Measurements from ENCODE around the gene ETV4.

ETV4 gene

DNA sequence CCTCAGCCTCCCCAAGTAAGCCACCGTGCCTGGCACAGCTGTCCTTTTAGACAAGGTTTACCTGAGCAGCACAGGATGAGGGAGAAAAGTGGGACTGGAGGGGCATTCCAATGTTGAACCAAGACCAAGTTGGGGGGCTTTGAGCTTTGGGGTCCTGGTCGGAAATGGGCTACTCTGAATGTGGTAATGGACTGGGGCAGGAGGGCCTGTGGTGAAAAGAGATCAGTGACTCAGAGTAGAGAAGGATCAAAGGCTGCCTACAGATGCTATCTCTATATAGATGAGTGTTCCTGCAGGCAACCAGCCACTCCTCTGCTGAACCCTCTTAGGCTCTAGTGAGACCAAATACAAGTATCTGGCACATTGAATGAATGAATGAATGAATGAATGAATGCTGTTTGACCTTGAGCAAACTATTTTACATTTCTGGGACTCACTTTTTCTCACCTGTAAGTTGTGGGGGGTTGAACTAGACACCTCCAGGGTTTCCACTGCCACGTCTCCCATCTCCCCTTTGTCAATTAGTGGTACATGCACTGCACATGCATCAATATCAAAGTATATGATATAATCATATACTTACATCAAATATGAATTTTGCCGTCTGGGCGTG, 26.3 kb upstream of the ETV4 start:
- no peak for DNase-seq

DNA sequence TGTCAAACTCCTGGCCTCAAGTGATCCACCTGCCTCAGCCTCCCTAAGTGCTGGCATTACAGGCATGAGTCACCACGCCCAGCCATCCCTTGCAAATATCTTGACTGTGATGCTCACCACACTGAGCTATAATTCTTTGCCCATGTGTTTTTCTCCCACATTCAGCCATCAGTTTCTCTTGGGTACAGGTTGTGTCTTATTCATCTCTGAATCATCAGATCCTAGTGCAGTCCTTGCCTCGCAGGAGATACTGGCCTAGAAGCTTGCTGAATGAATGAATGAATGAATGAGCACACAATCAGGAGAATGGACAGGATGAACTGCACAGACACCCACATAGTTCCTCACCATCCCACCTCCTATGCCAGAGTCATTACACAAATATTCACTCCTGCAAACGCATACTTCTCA, 24.4 kb upstream of the ETV4 start:
- DNase-seq: no peak

DNA sequence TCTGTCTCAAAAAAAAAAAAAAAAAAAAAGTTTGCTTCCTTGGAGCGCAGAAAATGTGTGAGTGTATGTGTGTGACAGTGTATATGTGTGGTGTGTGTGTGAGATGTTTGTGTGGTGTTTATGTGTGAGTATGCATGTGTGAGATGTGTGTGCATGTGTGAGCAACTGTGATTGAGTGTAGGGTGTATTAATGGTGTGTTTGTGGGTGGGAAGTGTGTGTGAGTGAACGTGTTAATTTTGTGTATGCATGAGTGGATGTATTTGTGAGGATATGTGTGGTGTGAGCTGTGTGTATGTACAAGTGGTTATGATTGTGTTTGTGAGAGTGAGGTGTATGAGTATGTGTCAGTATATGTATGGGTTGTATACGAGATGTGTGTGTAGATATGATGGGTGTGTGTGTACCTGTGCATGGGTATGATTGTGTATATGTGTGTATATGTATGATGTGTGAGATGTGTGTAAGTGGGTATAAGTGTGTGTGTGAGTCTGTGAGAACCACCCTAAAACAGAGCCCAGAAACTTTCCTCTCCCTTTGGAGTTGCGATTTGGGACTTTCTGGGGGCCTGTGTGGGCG, 22.5 kb upstream of the ETV4 start:
- DNase-seq: no peak

DNA sequence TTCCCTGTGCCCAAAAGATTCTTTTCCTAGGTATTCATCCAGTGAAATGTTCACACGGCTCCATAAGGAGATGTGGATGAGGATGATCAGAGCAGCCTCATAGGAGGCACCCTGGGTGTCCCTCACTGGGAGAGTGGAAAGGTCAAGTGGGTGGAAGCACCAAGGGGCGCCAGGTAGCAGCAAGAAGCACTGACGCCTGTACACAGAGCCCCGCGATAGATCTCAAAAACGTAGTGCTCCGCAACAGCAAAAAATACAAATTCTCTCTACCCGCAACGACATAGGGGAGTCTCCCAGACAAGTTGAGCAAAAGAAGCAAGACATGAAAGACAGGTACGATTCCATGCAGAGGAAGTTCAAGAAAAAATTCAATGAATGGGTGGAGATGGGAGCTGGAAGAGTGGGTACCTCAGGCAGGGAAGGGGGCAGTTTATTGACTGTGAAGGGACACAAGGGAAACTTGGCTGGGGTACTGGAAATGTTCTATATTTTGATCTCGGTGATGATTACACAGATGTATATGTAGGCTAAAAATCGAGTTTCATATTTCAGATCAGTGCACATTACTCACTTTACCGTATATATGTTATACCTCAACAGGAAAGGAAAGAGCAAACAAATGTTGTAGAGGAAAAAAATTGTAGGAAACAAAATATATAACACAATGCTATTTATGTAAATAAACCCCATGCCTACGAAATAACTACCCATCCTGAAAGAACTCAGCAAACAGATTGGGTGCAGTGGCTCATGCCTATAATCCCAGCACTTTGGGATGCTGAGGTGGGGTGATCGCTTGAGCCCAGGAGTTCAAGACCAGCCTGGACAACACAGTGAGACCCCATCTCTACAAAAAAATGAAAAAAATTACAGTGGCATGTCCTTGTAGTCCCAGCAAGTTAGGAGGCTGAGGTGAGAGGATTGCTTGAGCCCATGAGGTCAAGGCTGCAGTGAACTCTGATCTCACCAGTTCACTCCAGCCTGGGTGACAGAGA, 17.8 kb upstream of the ETV4 start:
- no peak for DNase-seq

DNA sequence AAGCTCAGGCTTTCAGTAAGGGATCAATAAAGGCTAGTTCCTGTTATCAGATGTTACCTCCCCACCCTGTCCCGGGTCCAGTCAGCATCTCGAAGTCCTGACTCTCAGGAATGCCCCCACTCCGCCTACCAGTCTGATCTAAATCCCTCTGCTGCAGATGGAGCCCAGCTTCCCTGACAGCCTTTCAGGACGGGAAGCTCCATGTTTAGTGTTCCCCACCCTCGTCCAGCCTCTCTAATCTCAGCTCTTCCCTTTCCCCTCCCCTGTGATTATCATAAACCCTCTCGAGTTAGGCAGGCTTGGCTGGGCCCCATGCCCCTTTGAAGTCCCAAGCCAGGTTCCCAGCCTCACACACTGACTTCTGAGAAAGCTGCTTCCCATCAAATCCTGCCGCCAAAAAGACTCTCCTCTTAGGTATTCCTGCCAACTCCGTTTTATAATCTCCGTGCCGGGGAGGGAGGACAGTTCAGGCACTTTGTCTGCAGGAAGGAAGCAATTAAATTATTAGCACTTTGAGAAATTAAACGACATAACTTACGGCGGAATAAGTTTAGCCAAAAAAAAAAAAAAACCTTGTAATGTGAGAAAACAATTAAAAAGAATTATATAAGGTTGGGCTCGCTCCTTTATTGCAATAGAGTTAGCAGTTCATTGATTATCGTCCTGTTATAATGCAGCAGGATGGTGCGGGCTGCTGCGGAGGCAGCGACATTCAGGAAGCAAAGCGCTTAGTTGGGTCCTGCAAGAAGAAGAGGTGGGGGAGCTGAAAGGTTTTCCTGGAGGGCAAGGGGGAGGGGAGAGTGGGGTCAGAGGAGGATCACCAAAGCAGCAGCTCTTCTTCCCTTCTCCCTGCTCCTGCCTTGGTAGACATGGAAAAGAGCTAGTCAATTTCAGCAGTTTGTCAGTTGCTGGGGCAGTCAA, 16.8 kb upstream of the ETV4 start:
- no peak for DNase-seq

DNA sequence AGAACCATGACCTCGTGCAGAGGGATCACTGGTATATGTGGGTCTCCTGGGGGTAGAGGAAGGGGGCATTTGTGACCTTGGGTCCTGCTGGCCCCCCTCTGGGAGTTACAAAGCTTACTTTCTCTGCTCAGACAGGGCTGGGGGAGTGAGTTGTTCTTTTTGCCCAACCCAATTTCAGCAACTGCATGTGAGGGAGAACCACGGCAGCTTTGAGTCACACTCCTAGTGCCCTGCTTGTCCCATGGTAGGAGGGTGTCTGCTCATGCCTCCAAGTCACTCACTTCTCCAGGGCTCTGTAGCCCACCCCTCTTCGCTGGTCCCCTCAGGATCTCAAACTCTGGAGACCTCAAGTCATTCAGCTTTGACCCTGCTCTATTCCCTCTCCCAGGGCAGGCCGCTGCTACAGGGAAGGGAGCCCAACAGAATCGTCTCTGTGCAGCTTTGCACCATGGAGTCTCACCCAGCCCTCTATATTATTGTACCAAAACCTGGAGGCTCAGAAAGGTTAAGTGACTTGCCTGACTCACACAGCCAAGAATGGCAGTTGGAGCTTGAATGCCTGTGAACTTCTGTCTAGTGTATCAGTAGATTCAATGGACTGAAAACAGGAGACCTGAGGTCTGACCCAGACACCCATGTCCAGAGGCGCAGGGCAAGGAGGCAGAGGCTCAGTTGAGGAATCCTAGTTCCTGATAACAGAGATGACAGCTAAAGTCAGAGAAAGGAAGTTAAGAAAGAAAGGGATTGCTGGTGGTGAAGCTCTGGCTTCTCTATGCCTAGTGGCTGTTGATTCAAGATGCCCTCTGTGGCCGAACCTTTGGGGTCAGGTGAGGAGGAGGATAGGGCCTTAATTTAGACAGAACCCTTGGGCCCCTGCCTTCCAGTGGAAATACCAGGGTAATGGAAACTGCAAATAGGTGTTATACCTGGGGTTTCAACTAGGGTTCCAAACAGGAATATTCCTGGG, 14.6 kb upstream of the ETV4 start:
- no peak for DNase-seq

DNA sequence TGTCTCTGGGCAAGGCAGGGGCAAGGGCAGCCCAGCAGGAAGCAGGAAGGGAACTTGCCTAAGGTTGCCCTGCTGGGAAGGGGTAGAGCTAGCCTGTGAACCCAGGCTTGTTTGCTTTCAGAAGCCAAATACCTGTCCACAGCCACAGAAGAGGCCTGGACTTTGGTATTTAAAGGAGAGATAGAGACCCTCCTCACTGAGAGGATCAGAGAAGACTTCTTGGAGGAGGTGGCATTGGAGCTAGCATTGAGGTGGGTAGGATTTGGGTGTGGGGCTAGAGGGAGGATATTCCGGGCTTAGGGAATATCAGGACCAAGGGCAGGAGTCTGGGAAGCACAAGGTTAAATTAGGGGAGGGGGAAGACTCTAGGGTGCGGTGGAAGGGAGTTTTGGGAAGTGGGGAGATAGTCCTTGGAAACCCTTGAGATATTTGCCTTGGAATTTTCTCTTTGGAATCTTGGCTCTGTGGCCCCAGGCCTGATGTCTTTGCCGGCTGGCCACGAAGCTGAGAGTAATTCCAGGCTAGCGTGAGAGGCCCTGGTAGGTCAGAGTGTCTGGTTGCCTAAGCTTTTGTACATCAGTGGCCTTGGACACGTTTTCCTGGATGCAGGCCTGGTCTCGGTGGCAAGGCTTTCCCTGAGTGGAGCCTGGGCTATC, 13.1 kb upstream of the ETV4 start:
- no peak for DNase-seq

DNA sequence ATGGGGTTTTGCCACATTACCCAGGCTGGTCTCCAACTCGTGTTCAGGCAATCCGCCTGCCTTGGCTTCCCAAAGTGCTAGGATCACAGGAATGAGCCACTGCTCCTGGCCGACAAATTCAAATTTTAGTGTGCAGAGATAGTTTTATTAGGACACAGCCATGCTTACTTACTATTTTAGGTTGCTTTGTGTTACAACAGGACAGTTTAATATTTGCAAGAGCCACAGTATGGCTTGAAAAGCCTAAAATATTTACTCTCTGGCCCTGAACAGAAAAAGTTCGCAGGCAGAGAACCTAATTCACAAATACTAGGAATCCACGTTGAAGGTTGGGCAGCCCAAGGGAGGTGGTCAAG, 12.6 kb upstream of the ETV4 start:
- no peak for DNase-seq

DNA sequence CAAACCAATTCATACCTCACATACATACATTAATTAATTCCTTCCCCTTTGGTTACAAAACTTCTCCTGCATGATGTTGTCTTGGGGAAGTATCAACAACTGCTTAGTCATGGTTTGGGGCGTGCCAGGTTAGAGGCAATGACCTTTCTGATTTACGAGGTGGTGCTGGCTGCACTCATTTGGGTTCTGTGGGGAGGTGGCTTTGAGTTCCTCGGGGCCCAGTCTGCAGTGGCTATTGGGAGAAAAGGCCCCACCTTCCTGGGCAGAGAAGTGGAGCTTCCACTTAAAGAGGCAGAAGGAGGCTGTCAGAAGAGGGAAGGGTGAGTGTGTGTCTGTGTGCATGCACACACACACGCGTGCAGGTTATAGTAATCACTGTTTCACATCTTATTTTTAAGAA, 10.2 kb upstream of the ETV4 start:
- DNase-seq: no peak

DNA sequence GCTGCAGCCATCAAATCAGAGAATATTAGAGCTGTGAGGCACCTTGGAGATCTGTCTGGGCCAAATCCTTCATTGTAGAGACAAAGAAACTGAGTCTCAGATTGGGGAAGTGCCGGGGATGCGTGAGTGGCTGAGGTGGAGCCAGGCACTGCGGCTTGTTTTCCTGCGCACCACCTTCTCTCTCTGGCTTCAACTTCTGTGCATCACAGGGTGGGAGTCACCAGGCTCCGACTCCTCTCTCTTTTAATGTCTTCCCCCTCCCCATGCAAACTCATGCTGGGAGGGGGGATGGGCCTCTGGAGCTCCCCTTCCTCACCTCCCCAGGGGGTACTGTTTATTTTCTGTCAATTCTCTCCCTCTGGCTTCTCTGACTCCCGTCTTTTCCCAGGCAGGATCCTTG, 8.7 kb upstream of the ETV4 start:
- no peak for DNase-seq

DNA sequence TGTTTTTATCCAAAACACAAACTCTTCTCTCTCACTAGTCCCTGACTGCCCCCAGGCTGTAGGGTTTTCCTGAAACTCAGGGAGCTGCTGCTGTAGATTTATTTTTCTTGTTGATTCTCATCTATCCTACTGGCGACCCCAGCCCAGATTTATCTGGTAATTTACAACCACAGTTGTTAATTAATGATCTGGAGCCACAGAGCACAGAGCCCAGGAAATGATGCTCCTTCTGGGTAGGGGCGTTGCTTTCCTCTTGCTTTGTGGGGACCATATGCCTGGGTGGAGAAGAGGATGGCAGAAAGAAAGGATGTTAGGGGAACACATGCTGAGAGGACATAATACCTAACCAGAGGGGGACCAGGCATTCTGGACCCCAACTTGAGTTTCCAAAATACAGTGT, 7.4 kb upstream of the ETV4 start:
- no peak for DNase-seq

DNA sequence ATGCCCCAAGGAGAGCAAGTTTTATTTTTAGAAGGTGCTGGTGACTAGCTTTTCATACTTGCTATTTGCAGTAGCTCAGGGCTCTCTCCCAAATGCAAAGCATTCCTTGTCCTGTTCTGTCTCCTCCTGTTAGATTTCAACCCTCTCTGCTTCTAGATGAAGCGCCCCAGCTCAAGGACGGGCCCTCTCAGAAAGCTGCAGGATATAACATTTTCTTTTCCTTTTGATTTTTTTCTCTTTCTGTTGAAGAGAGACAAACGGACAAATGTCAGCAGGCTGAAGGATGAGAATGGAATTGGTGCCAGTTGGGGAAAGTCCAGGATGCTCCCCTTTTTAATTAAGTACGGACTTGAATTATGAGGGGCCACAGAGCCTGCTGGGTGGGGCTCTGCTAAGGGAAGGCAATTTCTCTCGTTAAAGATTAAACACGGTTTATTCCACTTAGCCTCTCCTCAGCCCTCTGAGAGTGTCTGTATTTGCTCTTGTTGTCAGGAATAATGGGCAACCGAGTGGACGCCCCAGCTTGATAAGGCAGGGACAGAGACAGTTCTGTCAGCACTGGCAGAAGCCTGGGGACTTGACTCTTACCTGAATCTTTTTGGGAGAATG, 6.2 kb upstream of the ETV4 start:
- DNase-seq: no peak

DNA sequence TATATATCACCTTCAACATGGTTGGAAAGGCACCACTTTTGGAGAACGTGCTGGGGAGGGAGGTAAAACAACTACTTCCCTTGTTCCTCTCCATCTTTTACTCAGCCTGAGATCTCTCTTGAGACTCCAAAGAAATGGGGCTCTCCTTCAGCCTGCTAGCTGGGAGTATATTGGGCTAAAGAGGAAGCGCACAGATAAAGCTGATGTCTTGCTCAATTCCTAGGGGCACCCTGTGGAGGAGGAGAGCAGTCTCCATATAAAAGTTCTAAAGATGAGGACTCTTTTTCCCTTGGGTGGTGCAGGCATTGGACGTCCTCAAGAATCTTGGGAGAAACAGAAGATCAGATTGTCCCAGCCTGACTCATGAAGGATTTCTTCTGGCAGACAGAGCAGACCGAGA, 4.6 kb upstream of the ETV4 start:
- no peak for DNase-seq

DNA sequence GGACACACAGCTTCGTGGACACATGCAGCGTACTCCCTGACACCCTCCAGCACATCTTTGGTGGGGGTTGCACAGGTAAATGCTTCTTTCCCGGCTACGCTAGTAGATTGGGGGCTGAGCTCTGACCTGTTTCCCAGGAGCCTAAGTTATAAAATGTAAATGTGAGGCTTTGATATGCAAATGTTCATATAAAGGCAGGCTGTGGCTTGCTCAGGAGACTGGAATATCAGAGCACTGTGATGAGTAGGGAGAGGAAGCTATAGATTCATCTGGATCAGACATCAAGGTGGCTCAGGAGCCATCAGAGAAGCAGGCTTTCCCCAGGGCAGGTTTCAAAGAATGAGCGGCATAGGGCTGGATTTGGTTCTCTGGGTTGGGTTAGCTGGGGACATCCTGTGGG, 3.4 kb upstream of the ETV4 start:
- DNase-seq: no peak

DNA sequence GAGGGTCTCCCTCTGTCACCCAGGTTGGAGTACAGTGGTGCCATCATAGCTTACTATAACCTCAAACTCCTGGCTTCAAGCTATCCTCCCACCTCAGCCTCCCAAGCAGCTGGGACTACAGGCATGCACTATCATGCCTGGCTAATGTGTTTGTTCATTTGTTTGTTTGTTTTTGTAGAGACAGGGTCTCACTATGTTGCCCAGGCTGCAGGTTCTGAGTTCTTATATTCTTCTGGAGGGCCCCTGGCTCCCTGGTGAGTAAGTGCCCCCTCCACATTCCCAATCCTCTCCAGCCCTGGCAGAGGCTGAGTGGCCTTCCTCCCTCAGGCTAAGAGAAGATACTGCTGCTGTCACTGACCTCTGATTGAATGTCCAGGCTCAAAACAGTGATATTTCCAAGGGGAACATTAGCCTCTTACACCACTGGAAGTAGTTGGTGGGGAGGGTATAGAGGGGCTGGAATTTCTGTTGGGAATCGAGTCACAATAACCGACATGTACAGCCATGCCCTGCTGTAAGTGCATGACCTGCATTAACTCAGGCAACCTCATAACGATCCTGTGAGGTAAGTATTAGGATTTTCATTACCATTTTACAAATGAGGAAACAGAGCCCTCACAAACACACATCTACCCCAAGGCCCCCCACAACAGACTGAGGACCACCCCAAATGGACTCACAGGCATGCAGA, 2.7 kb upstream of the ETV4 start:
- no peak for DNase-seq

DNA sequence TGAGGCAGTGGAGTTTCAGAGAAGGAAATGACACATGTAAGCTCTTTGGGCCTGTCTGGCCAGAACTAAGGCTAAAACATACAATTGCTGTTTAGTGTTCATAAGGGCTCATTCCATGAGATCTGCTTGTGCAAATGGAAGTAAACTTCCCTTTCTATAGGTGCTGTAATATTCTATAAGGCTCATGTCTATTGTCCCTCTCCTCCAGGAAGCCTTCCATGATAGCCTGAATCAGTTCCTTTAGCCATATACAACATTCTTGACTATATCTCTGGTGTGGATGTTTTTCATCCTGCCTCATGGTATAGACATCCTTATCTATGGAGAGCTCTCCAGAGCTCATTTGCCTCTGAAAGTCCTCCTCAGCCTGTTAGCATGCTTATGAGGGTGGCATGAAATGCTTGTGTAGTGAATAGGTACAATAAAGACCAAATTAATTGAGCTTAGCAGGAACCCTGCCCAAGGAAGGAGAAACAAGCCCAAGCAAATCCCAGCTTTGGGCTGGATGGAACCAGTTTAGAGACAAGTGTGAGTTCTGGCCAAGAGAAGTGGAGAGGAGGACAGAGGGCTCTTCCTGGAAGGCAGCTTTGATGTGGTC, 1.6 kb upstream of the ETV4 start:
- DNase-seq: no peak

DNA sequence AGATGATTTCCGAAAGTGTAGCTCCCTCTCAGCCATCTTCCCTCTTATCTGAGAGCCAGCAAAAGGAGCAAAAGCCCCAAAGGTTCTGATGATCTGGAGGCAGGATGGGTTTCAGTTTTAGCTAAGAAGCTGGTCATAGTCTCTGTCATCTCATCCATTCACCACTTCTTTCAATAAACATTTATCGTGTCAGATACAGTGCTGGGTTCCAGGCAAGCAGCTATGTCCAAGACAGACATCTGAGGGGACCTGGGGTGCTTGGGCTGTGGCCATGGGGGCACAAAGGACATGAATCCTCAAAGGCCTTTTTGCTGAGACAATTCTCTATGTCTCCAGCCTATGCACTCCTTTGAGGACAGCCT, 1.0 kb upstream of the ETV4 start:
- no peak for DNase-seq

DNA sequence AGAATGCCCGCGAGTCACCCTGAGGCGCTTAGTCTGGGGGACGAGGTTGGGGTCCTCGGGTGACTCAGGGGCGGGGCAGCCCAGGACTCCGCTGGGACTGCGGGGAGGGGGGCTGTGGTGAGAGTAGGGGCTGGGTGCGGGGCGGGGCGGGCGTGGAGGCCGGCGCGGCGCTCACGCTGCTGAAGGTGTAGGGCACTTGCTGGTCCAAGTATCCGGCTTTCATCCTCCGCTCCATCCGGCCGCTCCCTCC, 832 bp downstream of the ETV4 start:
- DNase-seq: no peak

DNA sequence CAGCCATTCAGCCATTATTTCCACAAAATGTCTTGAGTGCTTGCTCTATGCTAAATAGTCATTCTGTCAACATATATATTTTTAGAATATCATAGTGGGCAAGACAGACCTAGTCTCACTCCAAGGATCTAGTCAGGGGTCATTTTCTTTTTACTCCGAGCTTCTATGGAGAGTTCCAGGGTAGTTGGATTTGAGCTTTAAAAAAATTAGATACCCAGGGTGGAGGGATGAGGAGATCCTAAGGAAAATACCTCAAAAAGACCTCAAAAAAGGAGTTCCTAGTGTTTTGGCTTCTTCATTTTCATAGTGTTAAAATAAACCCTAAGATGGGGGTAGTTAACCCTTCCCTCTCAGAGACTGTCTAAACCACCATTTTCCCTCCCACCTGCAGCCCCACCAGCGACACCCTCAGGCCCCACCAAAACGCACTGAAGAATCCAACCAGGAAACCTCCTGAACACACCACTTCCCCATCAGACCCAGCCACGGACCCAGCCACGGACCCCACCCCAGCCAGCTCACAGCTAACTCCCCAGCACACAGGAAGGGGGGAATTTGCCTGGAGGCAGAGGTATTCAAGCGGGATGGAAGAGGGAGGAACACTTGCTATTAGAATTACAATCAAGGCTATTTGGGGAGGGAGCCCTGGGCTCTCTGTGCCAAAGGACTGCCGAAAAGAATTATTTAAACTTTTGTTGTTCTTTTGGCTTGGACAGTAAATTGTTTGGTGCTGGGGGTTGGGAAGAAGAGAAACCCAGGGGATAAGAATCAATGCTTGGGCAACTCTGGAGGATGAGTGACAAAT, 2.2 kb downstream of the ETV4 start:
- DNase-seq: no peak
